ENCODE measurements around the gene ARFGEF3.
"Not testable (repeated sequence)": the region's sequence is repeated elsewhere in the genome, so short reads cannot be mapped to it uniquely, and the experiment has no call there.

The ARFGEF3 gene

GRCh38 chr6:138117376-138117914 lies 44.3 kb upstream of the ARFGEF3 start:
- no peak for TF ChIP-seq CTCF (conservative IDR thresholded peaks at IDR 0.05)
- H3K27ac ChIP-seq, result peak overlapping the region; percentile 47; the same call in 1 of the 2 replicates

- H3K27ac ChIP-seq, result not testable (repeated sequence)
Observed at GRCh38 chr6:138119229-138119628, 42.5 kb upstream of the ARFGEF3 start.

GRCh38 chr6:138119976-138120375 lies 41.8 kb upstream of the ARFGEF3 start:
- no peak overlapping the region for H3K27ac ChIP-seq
- TF ChIP-seq CTCF (conservative IDR thresholded peaks at IDR 0.05), result no peak

GRCh38 chr6:138124096-138124495 lies 37.6 kb upstream of the ARFGEF3 start:
- H3K27ac ChIP-seq, result no peak overlapping the region
- no peak for TF ChIP-seq CTCF (conservative IDR thresholded peaks at IDR 0.05)

- TF ChIP-seq CTCF (conservative IDR thresholded peaks at IDR 0.05), result no peak
- H3K27ac ChIP-seq, result no peak overlapping the region
Observed at GRCh38 chr6:138128096-138128495, 33.6 kb upstream of the ARFGEF3 start.

- no peak for TF ChIP-seq CTCF (conservative IDR thresholded peaks at IDR 0.05)
- H3K27ac ChIP-seq, result no peak overlapping the region
Observed at GRCh38 chr6:138129190-138129589, 32.5 kb upstream of the ARFGEF3 start.

GRCh38 chr6:138142806-138143205 lies 18.9 kb upstream of the ARFGEF3 start:
- TF ChIP-seq CTCF (conservative IDR thresholded peaks at IDR 0.05), result no peak
- no peak overlapping the region for H3K27ac ChIP-seq

GRCh38 chr6:138145402-138145801 lies 16.3 kb upstream of the ARFGEF3 start:
- no peak overlapping the region for H3K27ac ChIP-seq
- no peak for TF ChIP-seq CTCF (conservative IDR thresholded peaks at IDR 0.05)

All from VCaP (cell line).